Stimulated activated CD8-positive, alpha-beta memory T cell treated with anti-CD3 and anti-CD28 coated beads, Interleukin-2, amount 100 ng/mL, for 48 hours (primary cell): ENCODE measurements around the gene ARHGAP12.

Source experiments
- DNase-seq, 2 donors: peaks; one replicate each; pipeline ENCODE4 v3.0.0-alpha.2; 2020; ENCODE audit warnings: low read depth in 2 of 2

ARHGAP12 gene

GRCh38 chr10:31878486-31878885 lies 50.1 kb downstream of the ARHGAP12 start:
- DNase-seq: no peak

GRCh38 chr10:31876652-31877352 lies 51.8 kb downstream of the ARHGAP12 start:
- no peak for DNase-seq

- no peak for DNase-seq
These were observed 53.0 kb downstream of the ARHGAP12 start for GRCh38 chr10:31875608-31876007.

GRCh38 chr10:31873724-31874123 lies 54.9 kb downstream of the ARHGAP12 start:
- DNase-seq: no peak

- DNase-seq: no peak
These were observed 57.2 kb downstream of the ARHGAP12 start for GRCh38 chr10:31871266-31872065.

GRCh38 chr10:31867646-31868045 lies 61.0 kb downstream of the ARHGAP12 start:
- no peak for DNase-seq

- DNase-seq: no peak
These were observed 62.4 kb downstream of the ARHGAP12 start for GRCh38 chr10:31866118-31866670.

- DNase-seq: no peak
These were observed 63.7 kb downstream of the ARHGAP12 start for GRCh38 chr10:31864834-31865518.

GRCh38 chr10:31855033-31855432 lies 73.6 kb downstream of the ARHGAP12 start:
- no peak for DNase-seq

GRCh38 chr10:31853629-31854028 lies 75.0 kb downstream of the ARHGAP12 start:
- no peak for DNase-seq

- DNase-seq: no peak
These were observed 77.4 kb downstream of the ARHGAP12 start for GRCh38 chr10:31851216-31851615.

GRCh38 chr10:31847515-31847914 lies 81.1 kb downstream of the ARHGAP12 start:
- DNase-seq: no peak

- DNase-seq: no peak
These were observed 89.9 kb downstream of the ARHGAP12 start for GRCh38 chr10:31838709-31839108.

GRCh38 chr10:31838065-31838464 lies 90.6 kb downstream of the ARHGAP12 start:
- DNase-seq: no peak

- DNase-seq: no peak
These were observed 91.8 kb downstream of the ARHGAP12 start for GRCh38 chr10:31836569-31837406.

GRCh38 chr10:31833753-31834152 lies 94.9 kb downstream of the ARHGAP12 start:
- no peak for DNase-seq

GRCh38 chr10:31832261-31832660 lies 96.4 kb downstream of the ARHGAP12 start:
- DNase-seq: no peak

- DNase-seq: no peak
These were observed 97.7 kb downstream of the ARHGAP12 start for GRCh38 chr10:31830887-31831286.

GRCh38 chr10:31829776-31830175 lies 98.9 kb downstream of the ARHGAP12 start:
- DNase-seq: no peak

GRCh38 chr10:31823358-31823757 lies 105.3 kb downstream of the ARHGAP12 start:
- no peak for DNase-seq

- DNase-seq: no peak
These were observed 105.9 kb downstream of the ARHGAP12 start for GRCh38 chr10:31822616-31823318.
